NCI-H2081 treated with DMSO at 0.1 percent for 48 hours (cell line): ENCODE results near the gene PAX9.

Experiments
- DNase-seq: peaks from one replicate; lab custom pipeline; 2025; lab: John Stamatoyannopoulos, UW

Gene PAX9

DNA sequence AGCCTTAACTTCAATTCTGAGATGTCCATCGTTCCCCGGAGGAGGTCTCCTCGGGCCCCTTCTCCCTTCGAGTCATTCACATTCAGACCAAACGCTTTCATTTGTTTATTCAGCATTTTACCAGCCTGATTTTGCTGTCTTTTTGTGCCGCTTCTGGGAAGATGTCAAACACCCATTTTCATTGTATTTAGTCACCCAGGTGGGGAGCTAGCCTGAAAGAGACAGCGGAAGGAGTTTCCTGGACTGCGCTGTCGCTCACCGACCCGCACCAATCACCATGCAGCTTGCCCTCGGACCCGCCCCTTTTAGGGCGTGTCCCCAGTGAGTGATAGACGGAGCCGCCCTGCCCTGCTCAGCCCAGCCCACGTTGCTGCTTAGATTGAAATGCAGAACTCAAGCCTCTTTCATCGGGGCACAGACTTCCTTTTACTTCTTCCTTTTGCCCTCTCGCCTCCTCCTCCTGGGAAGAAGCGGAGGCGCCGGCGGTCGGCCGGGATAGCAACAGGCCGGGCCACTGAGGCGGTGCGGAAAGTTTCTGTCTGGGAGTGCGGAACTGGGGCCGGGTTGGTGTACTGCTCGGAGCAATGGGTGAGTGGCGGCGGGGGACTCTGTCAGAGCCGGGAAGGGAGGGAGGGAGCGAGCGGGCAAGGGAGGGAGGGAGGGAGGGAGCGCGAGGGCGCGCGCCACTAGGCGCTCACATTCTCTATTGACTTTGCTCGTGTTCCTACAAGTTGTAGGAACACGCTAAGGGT is at the start of gene PAX9:
TSS of gene PAX9 (plus strand) at position 355 of the 752 bp plus-strand sequence. CDS start at position 585, 230 bp downstream.
- peak; percentile 66 for DNase-seq

- no peak for DNase-seq
Observed at GRCh38 chr14:36617824-36618223, 43.8 kb upstream of the PAX9 start.

- no peak for DNase-seq
Observed at GRCh38 chr14:36618641-36619040, 43.0 kb upstream of the PAX9 start.

DNA sequence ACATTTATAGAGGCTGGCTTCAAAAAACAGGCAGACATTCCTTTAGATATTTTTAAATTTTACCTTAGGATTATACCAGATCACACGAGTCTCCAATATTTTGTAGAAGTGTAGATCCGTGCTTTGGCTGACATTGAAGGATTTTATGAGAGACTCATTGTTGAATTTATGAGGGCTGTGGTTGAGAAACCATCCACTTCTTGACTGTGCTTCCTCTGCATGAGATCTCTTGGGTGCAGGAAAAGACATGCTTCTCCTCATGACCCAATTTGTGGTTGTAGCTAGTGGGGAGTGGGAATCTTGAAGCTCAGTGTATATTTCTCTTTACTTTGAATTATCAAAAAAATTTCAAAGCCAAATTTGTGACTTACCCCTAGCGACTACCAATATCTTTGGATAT is 42.5 kb upstream of the PAX9 start:
- DNase-seq: no peak

- DNase-seq: no peak
Observed at GRCh38 chr14:36619853-36620252, 41.8 kb upstream of the PAX9 start.

DNA sequence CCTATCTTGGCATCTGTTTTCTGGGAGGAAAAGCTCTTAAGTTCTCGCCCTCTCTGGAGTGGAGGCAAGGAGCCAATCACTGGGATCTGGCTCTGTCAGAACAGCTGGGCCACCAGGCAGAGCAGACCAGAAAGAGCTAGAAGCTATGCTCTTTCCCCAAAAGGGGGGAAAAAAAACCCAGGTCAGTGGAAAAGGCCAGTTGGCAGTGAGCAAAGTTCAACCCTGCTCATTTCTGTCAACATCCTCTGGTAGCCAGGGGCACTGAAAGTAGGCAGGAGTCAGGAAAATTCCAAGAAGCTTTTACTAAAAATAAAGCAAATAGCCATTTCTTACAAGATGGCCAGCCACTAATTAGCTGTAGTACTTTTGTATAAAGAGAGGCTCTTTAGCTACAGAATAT is 36.6 kb upstream of the PAX9 start:
- no peak for DNase-seq

DNA sequence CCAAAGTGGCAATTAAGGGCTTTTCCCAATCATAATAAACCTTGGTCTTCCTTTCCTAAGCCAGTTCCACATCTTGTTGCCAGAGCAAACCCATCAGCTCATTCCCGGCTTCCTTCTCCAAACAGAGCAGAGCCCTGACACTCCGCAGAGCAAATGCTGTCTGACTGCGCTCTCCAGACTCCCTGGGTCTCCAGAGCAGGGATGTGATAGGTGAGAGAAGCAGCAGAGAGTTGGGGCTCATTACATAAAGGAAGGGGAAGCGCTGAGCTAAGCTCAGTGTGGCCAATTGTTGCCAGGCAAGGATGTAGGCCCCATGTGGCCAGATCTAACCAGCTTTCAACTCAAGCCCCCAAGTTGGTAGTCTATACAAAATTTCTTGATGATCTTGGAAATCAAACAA is 36.2 kb upstream of the PAX9 start:
- DNase-seq: no peak

GRCh38 chr14:36626151-36626550 is 35.5 kb upstream of the PAX9 start:
- DNase-seq: no peak

GRCh38 chr14:36627981-36628380 is 33.7 kb upstream of the PAX9 start:
- no peak for DNase-seq

- DNase-seq: no peak
Observed at GRCh38 chr14:36633580-36633979, 28.1 kb upstream of the PAX9 start.

DNA sequence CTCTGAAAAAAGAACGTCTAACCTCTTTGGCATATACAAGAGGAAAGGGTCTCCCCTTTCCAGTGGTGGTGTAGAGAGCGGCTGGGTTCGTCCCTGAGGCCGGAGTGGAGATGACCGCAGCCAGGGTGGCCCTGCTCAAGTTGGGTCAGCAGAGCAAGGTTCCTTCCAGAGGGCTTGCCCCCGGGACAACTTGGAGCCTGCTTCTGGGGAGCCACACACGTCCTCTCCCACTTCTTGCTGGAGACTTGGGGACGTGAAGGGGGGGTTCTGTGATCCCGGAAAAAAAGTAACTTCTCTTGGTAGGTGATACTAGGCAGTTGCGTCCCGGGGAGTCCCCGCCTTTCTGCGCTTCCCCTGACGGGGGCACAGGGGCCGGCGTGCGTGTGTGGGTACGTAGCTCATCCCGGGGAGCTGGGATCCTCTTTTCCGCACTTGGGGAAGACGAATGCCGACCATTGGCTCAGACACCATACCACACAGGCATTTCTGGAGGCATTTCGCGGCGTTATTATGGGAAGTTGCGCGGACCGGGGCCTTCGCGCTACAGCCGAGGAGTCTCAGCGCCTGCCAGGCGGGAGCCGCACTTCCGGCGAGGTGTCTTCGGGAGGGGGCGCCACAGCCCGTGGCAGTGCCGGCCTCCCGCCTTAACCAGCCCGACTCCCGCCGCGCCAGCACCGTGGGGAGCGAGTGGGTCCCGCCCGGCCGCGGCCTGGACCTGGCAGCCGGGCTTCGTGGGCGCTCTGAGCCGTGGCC is 14.8 kb upstream of the PAX9 start:
- no peak for DNase-seq

- DNase-seq: no peak
Observed at GRCh38 chr14:36647417-36647823, 14.2 kb upstream of the PAX9 start.

DNA sequence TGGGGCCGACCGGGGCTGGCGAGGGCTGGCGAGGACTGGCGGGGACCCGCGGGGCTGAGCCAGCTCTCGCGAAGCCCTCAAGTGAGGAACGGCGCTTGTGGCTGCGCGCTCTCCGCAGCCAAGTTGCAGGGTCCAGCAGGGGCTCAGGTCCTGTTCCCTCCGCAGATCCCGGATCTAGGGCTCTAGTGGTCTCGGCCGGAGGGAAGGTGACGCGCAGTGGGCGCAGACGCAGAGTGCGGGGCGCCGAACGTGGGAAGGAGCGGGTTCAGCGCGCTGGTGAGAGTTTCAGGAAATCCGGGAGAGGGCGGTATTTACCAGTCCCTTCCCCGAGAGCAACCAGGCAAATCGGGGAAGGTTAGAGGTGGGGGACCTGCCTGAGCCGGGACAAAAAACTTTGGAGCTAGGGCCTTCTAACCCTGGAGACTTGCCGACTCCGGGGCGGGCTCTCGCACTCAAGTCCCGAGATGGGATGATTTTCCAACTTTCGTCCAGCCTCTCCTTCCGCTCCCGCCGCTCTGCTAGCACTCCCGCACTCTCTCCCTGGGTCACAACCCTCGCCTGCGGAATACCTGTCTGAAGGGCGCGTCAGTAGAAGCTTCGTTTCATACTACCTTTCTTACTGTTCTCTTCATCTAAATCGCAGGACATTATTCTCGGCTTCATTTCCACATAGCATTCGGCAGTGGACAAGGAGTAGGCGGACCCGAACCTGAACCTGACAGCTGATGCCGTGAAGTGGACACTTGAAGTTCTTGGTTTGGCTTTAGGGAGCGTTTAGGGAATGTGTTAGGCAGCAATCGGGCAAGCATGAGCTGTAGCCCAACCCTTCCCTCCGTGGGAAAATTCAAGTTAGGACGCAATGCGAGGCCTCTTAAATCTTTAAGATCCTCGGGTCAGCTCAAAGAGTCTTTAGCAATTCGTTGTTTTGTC is 13.6 kb upstream of the PAX9 start:
- no peak for DNase-seq

- no peak for DNase-seq
Observed at GRCh38 chr14:36649872-36650650, 11.6 kb upstream of the PAX9 start.

DNA sequence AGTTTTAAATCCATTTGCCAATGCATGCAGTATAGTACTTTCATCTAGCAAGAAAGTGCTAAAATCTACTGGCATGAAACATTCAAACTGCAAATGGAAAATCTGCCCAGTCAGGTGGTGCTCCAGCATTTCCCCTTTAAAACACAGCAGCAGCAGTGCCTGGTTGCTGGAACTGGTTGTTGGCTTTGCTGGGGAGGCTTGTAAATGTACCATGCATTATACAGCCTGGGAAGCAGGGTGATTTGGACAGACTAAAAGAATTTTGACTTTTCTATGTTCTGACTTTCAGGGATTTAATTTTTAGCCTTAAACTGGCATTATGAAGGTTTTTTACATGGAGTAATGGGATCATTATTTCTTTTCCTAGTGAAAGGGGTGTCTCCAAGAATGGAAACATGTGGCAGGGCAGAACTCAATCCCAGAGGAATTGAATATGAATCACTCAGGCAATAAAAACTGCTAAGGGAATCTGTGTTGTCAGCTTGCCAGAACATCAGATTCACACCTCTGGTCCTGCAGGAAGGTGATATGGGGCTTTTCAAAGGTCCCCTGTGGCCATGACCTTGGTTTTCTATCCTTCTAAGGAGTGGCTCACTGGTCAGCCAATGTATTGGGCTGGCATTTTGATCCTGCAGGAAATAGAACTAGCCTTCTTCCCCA is 9.0 kb upstream of the PAX9 start:
- no peak for DNase-seq

DNA sequence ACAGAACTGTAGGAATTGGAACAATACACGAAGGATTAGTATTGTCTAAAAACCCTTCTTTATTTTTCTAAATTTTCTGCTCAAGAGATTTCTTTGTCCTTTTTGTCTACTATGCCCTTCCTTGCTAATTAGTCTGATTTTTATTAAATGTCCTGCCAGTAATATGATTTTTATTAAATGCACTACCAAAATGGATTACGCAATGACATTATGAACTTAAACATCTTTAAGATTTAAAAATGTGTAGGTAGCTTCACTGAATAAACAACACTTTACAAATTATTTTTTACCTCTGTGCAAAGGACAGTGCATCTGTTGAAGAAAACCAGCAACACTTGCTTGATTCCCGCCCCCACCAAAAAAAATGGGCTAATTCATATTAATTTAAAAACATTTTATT is 8.2 kb upstream of the PAX9 start:
- DNase-seq: no peak

- no peak for DNase-seq
Observed at GRCh38 chr14:36653962-36654793, 7.5 kb upstream of the PAX9 start.

DNA sequence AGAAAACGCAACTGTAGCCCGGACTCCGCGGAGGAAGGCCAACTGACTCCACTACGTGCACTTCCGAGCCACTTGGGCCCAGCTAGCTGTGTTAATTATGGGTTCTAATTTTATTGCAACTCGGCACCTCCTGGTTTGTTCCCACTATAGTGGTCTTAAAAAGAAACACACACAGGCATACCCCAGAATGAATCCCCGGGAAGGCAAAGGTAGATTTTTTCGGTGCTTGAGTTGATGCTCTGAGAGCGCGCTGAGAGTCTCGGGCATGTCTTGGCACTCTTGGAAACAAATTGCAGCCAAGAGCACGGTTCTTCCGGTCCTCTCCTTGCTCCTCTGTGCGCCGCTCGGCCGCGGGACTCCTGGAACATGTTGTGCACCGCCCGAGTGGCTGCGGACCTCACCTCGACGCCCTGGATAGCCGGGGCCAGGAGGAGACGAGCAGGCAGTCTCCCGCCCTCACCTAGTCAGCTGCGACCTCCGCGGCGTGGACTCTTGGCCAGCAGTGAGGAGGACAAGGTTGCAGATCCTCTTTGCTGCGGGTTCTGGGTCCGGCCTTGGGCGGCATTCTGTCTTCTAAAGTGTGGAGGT is 6.8 kb upstream of the PAX9 start:
- DNase-seq: no peak

- no peak for DNase-seq
Observed at GRCh38 chr14:36655571-36655962, 6.1 kb upstream of the PAX9 start.
